Measurements from ENCODE around the gene EIF3M. TPM values are rescaled to one million over a fixed set of nuclear protein-coding genes. Genes with fewer than 3 reads are reported as not detected.

EIF3M gene
- total RNA-seq, 4 donors from 2014 or later: 34.4 to 235 (median 147) TPM

- WGBS, 2 donors (ENCODE audit: low coverage in 1 of 2): 20 to 39% methylated on average over 4 of the region's 4 CpGs
- Histone ChIP-seq H3K36me3 (no peaks in the 10 kb centered on the region), H3K27me3 (no peaks in the 10 kb centered on the region), H3K4me1 (no peaks in the 10 kb centered on the region), H3K27ac (no peak overlapping the region), H3K4me3 (no peak overlapping the region), H3K9me3 (no peaks in the 10 kb centered on the region)
- intact Hi-C loops (cut with DNase I; ENCODE audit: low total_unique reads): no loop called here
- DNase-seq: no peak
- in situ Hi-C loops (cut with MboI; ENCODE audit: low pct_ligation_motif_present in 1 of 4, low pct_unique_long_range_greater_than_20kb in 1 of 4, low sequenced_read_pairs in 3 of 4): no loop called here
- no peak for TF ChIP-seq POLR2AphosphoS5 (IDR thresholded peaks at IDR 0.05)
- TF ChIP-seq POLR2A (IDR thresholded peaks at IDR 0.05): no peak
- TF ChIP-seq EP300 (IDR thresholded peaks at IDR 0.05; ENCODE audit: low read depth): no peak
- no peak for TF ChIP-seq CTCF (IDR thresholded peaks at IDR 0.05)
These were observed 28.5 kb upstream of the EIF3M start for GRCh38 chr11:32555091-32555490.

- Histone ChIP-seq H3K27me3 (no peaks in the 10 kb centered on the region), H3K27ac (no peak overlapping the region), H3K4me3 (no peak overlapping the region), H3K9me3 (no peaks in the 10 kb centered on the region), H3K4me1 (no peaks in the 10 kb centered on the region), H3K36me3 (no peaks in the 10 kb centered on the region)
- WGBS, 2 donors (ENCODE audit: low coverage in 1 of 2): 83 to 87% methylated on average over 1 to 7 of the region's 7 CpGs
- DNase-seq: no peak
- in situ Hi-C loops (cut with MboI; ENCODE audit: low pct_ligation_motif_present in 1 of 4, low pct_unique_long_range_greater_than_20kb in 1 of 4, low sequenced_read_pairs in 3 of 4): no loop called here
- intact Hi-C loops (cut with DNase I; ENCODE audit: low total_unique reads): no loop called here
- TF ChIP-seq POLR2A (IDR thresholded peaks at IDR 0.05) (no peak), CTCF (IDR thresholded peaks at IDR 0.05) (no peak), POLR2AphosphoS5 (IDR thresholded peaks at IDR 0.05) (no peak), EP300 (IDR thresholded peaks at IDR 0.05; ENCODE audit: low read depth) (no peak)
These were observed 27.7 kb upstream of the EIF3M start for GRCh38 chr11:32555895-32556294.

- intact Hi-C loops (cut with DNase I; ENCODE audit: low total_unique reads): no loop called here
- H3K9me3 ChIP-seq: no peaks in the 10 kb centered on the region
These were observed 21.8 kb upstream of the EIF3M start for GRCh38 chr11:32561835-32562234.

GRCh38 chr11:32562839-32563599 lies 20.6 kb upstream of the EIF3M start:
- no peak for DNase-seq
- no peaks in the 10 kb centered on the region for H3K9me3 ChIP-seq
- intact Hi-C loops (cut with DNase I; ENCODE audit: low total_unique reads) (no loop called here), in situ Hi-C loops (cut with MboI; ENCODE audit: low pct_ligation_motif_present in 1 of 4, low pct_unique_long_range_greater_than_20kb in 1 of 4, low sequenced_read_pairs in 3 of 4) (no loop called here)
- no peak overlapping the region for H3K4me3 ChIP-seq
- TF ChIP-seq POLR2AphosphoS5 (IDR thresholded peaks at IDR 0.05): no peak
- no peak for TF ChIP-seq CTCF (IDR thresholded peaks at IDR 0.05)
- TF ChIP-seq POLR2A (IDR thresholded peaks at IDR 0.05): no peak
- TF ChIP-seq EP300 (IDR thresholded peaks at IDR 0.05; ENCODE audit: low read depth): no peak
- no peaks in the 10 kb centered on the region for H3K27me3 ChIP-seq
- H3K27ac ChIP-seq: no peak overlapping the region
- H3K4me1 ChIP-seq: no peaks in the 10 kb centered on the region
- WGBS, 2 donors (ENCODE audit: low coverage in 1 of 2): 71 to 72% methylated on average over 10 of the region's 10 CpGs
- H3K36me3 ChIP-seq: no peaks in the 10 kb centered on the region

More at GRCh38 chr11:32561835-32562234, 21.8 kb upstream of the EIF3M start:
- H3K4me1 ChIP-seq: no peaks in the 10 kb centered on the region
- no peak overlapping the region for H3K4me3 ChIP-seq
- H3K27me3 ChIP-seq: no peaks in the 10 kb centered on the region
- H3K27ac ChIP-seq: no peak overlapping the region
- in situ Hi-C loops (cut with MboI; ENCODE audit: low pct_ligation_motif_present in 1 of 4, low pct_unique_long_range_greater_than_20kb in 1 of 4, low sequenced_read_pairs in 3 of 4): no loop called here
- TF ChIP-seq POLR2AphosphoS5 (IDR thresholded peaks at IDR 0.05): no peak
- WGBS, 2 donors (ENCODE audit: low coverage in 1 of 2): 79 to 91% methylated on average over 11 of the region's 11 CpGs
- H3K36me3 ChIP-seq: no peaks in the 10 kb centered on the region
- no peak for DNase-seq

DNA sequence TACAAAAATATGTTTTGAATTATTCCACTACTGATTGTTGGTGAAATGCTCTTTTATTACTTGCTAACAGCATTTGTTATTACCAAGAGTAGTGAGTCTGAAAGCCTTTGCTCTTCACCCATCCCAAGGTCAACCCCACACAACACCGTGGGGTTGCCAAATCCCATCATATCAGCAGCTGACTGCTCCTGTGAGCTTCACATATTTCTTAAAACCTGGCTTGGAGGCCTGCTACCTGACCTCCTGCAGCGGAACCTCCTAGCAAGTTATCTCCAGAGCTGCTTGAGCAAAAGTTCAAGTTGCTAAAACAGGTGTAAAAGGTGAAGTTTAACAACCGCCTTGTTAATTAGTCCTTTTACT lies 20.1 kb upstream of the EIF3M start:
- no peak for DNase-seq
- no peaks in the 10 kb centered on the region for H3K4me1 ChIP-seq
- no peak for TF ChIP-seq EP300 (IDR thresholded peaks at IDR 0.05; ENCODE audit: low read depth)
- TF ChIP-seq POLR2A (IDR thresholded peaks at IDR 0.05): no peak
- TF ChIP-seq CTCF (IDR thresholded peaks at IDR 0.05): no peak
- TF ChIP-seq POLR2AphosphoS5 (IDR thresholded peaks at IDR 0.05): no peak
- H3K27me3 ChIP-seq: no peaks in the 10 kb centered on the region
- H3K4me3 ChIP-seq: no peak overlapping the region
- no peaks in the 10 kb centered on the region for H3K9me3 ChIP-seq
- WGBS, 2 donors (ENCODE audit: low coverage in 1 of 2): 53 to 68% methylated on average over 3 of the region's 3 CpGs
- H3K36me3 ChIP-seq: no peaks in the 10 kb centered on the region
- no peak overlapping the region for H3K27ac ChIP-seq
- in situ Hi-C loops (cut with MboI; ENCODE audit: low pct_ligation_motif_present in 1 of 4, low pct_unique_long_range_greater_than_20kb in 1 of 4, low sequenced_read_pairs in 3 of 4): no loop called here
- intact Hi-C loops (cut with DNase I; ENCODE audit: low total_unique reads): no loop called here

All from transverse colon (tissue), 4 donors.